Thoracic aorta (tissue), 2 donors: Measurements from ENCODE around the gene FCRL6. TPM values are rescaled to one million over a fixed set of nuclear protein-coding genes. Genes with fewer than 3 reads are reported as not detected.

ENCODE experiments used
- ATAC-seq: fragments of 150-250 bp; one replicate; pipeline ENCODE4 v1.8.0; 2017; ENCODE audit warnings: low read depth; ENCODE audit not compliant: insufficient number of reproducible peaks, low FRiP score
- DNase-seq: peaks from one replicate; pipeline ENCODE4 v3.0.0-alpha.2; 2020; ENCODE audit warnings: low spot score
- H3K27ac ChIP-seq, 2 donors: fragments of 200-600 bp; sonication (generic); 1 replicate in 1 of 2; 2 replicates in 1 of 2; pipeline ENCODE4 v1.5.1; 2016; ENCODE audit warnings: mild to moderate bottlenecking in 2 of 2, moderate library complexity in 2 of 2
- H3K27me3 ChIP-seq: fragments of 200-600 bp; sonication (generic); replicated peaks from 2 replicates; pipeline ENCODE4 v1.6.0; 2016; ENCODE audit warnings: mild to moderate bottlenecking; ENCODE audit not compliant: insufficient read depth
- H3K36me3 ChIP-seq: fragments of 200-600 bp; sonication (generic); one replicate; pipeline ENCODE4 v1.5.1; 2016
- H3K4me1 ChIP-seq, 2 donors: fragments of 200-600 bp; sonication (generic); 1 replicate in 1 of 2; 2 replicates in 1 of 2; pipeline versions ENCODE4 v1.5.1 to v1.6.0; 2016; ENCODE audit warnings: low read depth in 2 of 2, mild to moderate bottlenecking in 1 of 2; ENCODE audit not compliant: control insufficient read depth in 1 of 2
- H3K4me3 ChIP-seq: fragments of 200-600 bp; sonication (generic); 2 replicates; pipeline ENCODE4 v1.5.1; 2016; ENCODE audit warnings: mild to moderate bottlenecking
- H3K9me3 ChIP-seq: fragments of 200-600 bp; sonication (generic); 2 replicates; pipeline ENCODE4 v1.5.1; 2016
- CTCF ChIP-seq: fragments of 200-600 bp; sonication (generic); IDR thresholded peaks from one replicate; pipeline ENCODE4 v1.5.1; 2019; ENCODE audit warnings: antibody characterized with exemption
- total RNA-seq, 2 donors: library from RNA; depleted of rRNA; stranded (reverse); fragments of >200 nt; gene quantifications; one replicate each; pipeline versions ENCODE4 v1.1.0 to v1.2.3, GENCODE V29; 2016

The FCRL6 gene
- total RNA-seq, 2 donors from 2014 or later = not detected

- TF ChIP-seq CTCF = no peak
- Histone ChIP-seq H3K4me3 (no peak overlapping the region), H3K4me1 (no peaks in the 10 kb centered on the region), H3K27ac (no peak overlapping the region), H3K27me3 (no peaks in the 10 kb centered on the region), H3K36me3 (no peaks in the 10 kb centered on the region), H3K9me3 (no peaks in the 10 kb centered on the region)
- DNase-seq = no peak
- no peak for ATAC-seq
Observed at GRCh38 chr1:159862031-159862430, 59.9 kb downstream of the FCRL6 start.

- Histone ChIP-seq H3K4me1 (no peaks in the 10 kb centered on the region), H3K27ac (no peak within 1 kb of the TSS)
- TF ChIP-seq CTCF = no peak
Observed at GRCh38 chr1:159862557-159862956, 60.4 kb downstream of the FCRL6 start, which contains the start of gene VSIG8. TSS of gene VSIG8 (minus strand) at chr1:159862657. CDS start at chr1:159862521, 136 bp downstream.

GRCh38 chr1:159864262-159864661 lies 62.1 kb downstream of the FCRL6 start:
- DNase-seq = no peak
- Histone ChIP-seq H3K4me1 (no peaks in the 10 kb centered on the region), H3K27ac (no peak overlapping the region), H3K9me3 (no peaks in the 10 kb centered on the region), H3K27me3 (no peaks in the 10 kb centered on the region), H3K4me3 (no peak overlapping the region), H3K36me3 (no peaks in the 10 kb centered on the region)
- no peak for TF ChIP-seq CTCF
- ATAC-seq = no peak

More at GRCh38 chr1:159862557-159862956, 60.4 kb downstream of the FCRL6 start, which contains the start of gene VSIG8:
- DNase-seq = no peak
- ATAC-seq = no peak
- Histone ChIP-seq H3K36me3 (no peaks in the 10 kb centered on the region), H3K9me3 (no peaks in the 10 kb centered on the region), H3K4me3 (no peak within 1 kb of the TSS), H3K27me3 (no peaks in the 10 kb centered on the region)

Other genes with a start within 250 kb of the FCRL6 start
- gene APCS, start 214.5 kb upstream of the FCRL6 start, total RNA-seq = not detected
- gene CRP, start 87.8 kb upstream of the FCRL6 start, total RNA-seq = not detected
- gene DUSP23, start 21.4 kb upstream of the FCRL6 start, total RNA-seq = 100 to 1,000 TPM in 1 of 2 donors, 10 to 100 TPM in 1; 48.6 to 111 TPM
- gene SLAMF8, start 24.5 kb downstream of the FCRL6 start, total RNA-seq = 1 to 10 TPM; 5.6 to 9.9 TPM
- gene VSIG8, start 60.3 kb downstream of the FCRL6 start, total RNA-seq = not detected
- 1 to 10 TPM in 1 of 2 donors, under 1 TPM in 1; 0.95 to 2.1 TPM for gene CFAP45, start 97.8 kb downstream of the FCRL6 start, total RNA-seq
- 100 to 1,000 TPM; 298 to 352 TPM for gene TAGLN2, start 123.1 kb downstream of the FCRL6 start, total RNA-seq
- gene IGSF9, start 143.3 kb downstream of the FCRL6 start, total RNA-seq = under 1 TPM in 1 of 2 donors, not detected in 1; 0.99 TPM
- not detected for gene SLAMF9, start 151.9 kb downstream of the FCRL6 start, total RNA-seq
- 1 to 10 TPM; 5.0 to 6.8 TPM for gene PIGM, start 229.6 kb downstream of the FCRL6 start, total RNA-seq